Loucy (cell line): ENCODE measurements around the gene ZNF429.

Experiments used
- EZH2phosphoT487 ChIP-seq: fragments of 200-600 bp; IDR thresholded peaks from 2 replicates; pipeline ENCODE4 v1.6.1; 2018; ENCODE audit warnings: antibody characterized with exemption, mild to moderate bottlenecking, moderate library complexity, borderline replicate concordance
- TF ChIP-seq, protein P1 (sequence below): fragments of 200-600 bp; sonication (generic); conservative IDR thresholded peaks from 2 replicates; pipeline ENCODE4 v1.5.1; 2014; ENCODE audit warnings: mild to moderate bottlenecking, antibody characterized with exemption, low read length

DNA sequence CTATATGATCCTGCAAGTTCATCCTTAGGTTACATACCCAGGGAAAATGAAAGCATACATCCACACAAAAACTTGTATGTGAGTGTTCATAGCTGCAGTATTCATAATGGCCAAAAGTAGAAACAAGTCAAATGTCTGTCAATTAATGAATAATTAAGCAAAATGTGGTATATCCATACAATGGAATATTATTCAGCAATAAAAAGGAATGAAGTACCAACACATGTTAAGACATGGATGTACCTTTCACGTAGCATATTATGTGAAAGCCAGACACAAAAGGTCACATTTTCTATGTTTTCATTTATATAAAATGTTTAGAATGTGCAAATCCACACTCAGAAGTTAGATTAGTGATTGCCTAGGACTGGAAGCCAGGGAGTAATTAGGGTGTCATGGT is 75.4 kb downstream of the ZNF429 start:
- TF ChIP-seq, protein P1, sequence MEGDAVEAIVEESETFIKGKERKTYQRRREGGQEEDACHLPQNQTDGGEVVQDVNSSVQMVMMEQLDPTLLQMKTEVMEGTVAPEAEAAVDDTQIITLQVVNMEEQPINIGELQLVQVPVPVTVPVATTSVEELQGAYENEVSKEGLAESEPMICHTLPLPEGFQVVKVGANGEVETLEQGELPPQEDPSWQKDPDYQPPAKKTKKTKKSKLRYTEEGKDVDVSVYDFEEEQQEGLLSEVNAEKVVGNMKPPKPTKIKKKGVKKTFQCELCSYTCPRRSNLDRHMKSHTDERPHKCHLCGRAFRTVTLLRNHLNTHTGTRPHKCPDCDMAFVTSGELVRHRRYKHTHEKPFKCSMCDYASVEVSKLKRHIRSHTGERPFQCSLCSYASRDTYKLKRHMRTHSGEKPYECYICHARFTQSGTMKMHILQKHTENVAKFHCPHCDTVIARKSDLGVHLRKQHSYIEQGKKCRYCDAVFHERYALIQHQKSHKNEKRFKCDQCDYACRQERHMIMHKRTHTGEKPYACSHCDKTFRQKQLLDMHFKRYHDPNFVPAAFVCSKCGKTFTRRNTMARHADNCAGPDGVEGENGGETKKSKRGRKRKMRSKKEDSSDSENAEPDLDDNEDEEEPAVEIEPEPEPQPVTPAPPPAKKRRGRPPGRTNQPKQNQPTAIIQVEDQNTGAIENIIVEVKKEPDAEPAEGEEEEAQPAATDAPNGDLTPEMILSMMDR: no peak
- TF ChIP-seq EZH2phosphoT487: no peak
